Heart right ventricle (tissue), 16 donors: ENCODE data around the gene PTBP3. TPM values are rescaled to one million over a fixed set of nuclear protein-coding genes. Genes with fewer than 3 reads are reported as not detected.

Source experiments
- ATAC-seq, 8 donors: fragments of 200-7000 bp; cut with Tn5 transposase; one replicate each; pipeline ENCODE4 v1.9.1; 2020; ENCODE audit warnings: mild to moderate bottlenecking in 8 of 8, moderate library complexity in 8 of 8, moderate number of reproducible peaks in 1 of 8
- DNase-seq, 2 donors: peaks; one replicate each; pipeline ENCODE4 v3.0.0-alpha.2; 2020
- H3K27ac ChIP-seq, 10 donors: fragments of 200-600 bp; sonication (generic) in 2 of 10; one replicate each; pipeline versions ENCODE4 v1.5.0 to v1.8.0; 2020 to 2022; ENCODE audit warnings: mild to moderate bottlenecking in 3 of 10
- H3K27me3 ChIP-seq, 7 donors: fragments of 200-600 bp; one replicate each; pipeline ENCODE4 v1.8.0; 2021 to 2022; ENCODE audit warnings: mild to moderate bottlenecking in 2 of 7
- H3K36me3 ChIP-seq, 9 donors: fragments of 200-600 bp; sonication (generic) in 1 of 9; one replicate each; pipeline versions ENCODE4 v1.5.0 to v1.8.0; 2020 to 2022; ENCODE audit warnings: mild to moderate bottlenecking in 2 of 9
- H3K4me1 ChIP-seq, 9 donors: fragments of 200-600 bp; sonication (generic) in 1 of 9; one replicate each; pipeline versions ENCODE4 v1.5.0 to v1.8.0; 2020 to 2022; ENCODE audit warnings: mild to moderate bottlenecking in 4 of 9
- H3K4me3 ChIP-seq, 10 donors: fragments of 200-600 bp; sonication (generic) in 2 of 10; one replicate each; pipeline versions ENCODE4 v1.5.0 to v1.8.0; 2020 to 2022; ENCODE audit warnings: mild to moderate bottlenecking in 7 of 10, moderate library complexity in 2 of 10
- H3K9me3 ChIP-seq, 11 donors: fragments of 200-600 bp in 10 of 11; sonication (generic) in 2 of 11; one replicate each; pipeline versions ENCODE4 v1.5.0 to v1.8.0; 2013 to 2022; ENCODE audit warnings: mild to moderate bottlenecking in 2 of 11, control low read depth in 1 of 11, moderate library complexity in 1 of 11
- CTCF ChIP-seq, 9 donors: fragments of 200-600 bp; sonication (generic) in 2 of 9; IDR thresholded peaks; one replicate each; pipeline versions ENCODE4 v1.5.0 to v1.8.0; 2021 to 2022; ENCODE audit warnings: antibody characterized with exemption in 9 of 9, mild to moderate bottlenecking in 5 of 9, moderate library complexity in 1 of 9
- WGBS, 2 donors: extraction: QIAGEN DNeasy Blood & Tissue Kit; methylation state at CpG; one replicate each; pipeline ENCODE4 v1.1.7; 2013; ENCODE audit warnings: inconsistent platforms in 1 of 2; 5-methylcytosine and 5-hydroxymethylcytosine counted together
- intact Hi-C, 10 donors: fragments of 100-400 bp; cut with DNase I; formaldehyde crosslinking; loops; one replicate each; pipeline versions ENCODE4 v1.11.1 to v1.14.2; 2022
- polyA plus RNA-seq, 2 donors: library from polyadenylated mRNA; stranded (reverse); fragments of 200-250 nt; gene quantifications; one replicate each; pipeline ENCODE4 v1.2.3, GENCODE V29; 2013
- total RNA-seq, 10 donors: library from RNA; stranded (reverse); fragmentation: NEBNext Ultra II Directional in 3 of 10; extraction: Animal tissue kit (Norgen Biotek cat#: 25700) in 3 of 10; gene quantifications; one replicate each; pipeline versions ENCODE4 v1.2.1 to v1.2.4, GENCODE V29; 2021 to 2023
- donor health status: Arrhythmogenic right ventricular cardiomyopathy.
- donor health status: ischemic (EF 13 %, LVEDD 7.1; RV severe dilation, severe dysfunction).
- donor health status: healthy with polysubstance abuse.
- donor health status: DM: no; HTN: yes; CAD: no.
- donor health status: DM: no; HTN: no; CAD: no.
- donor health status: ischemic (EF 25% LVEDD 6.9; RV normal size, moderate dysfunction).
- donor health status: ischemic (EF 25% LVEDD 5.7; RV mildly dilated, moderate dysfunction).
- donor health status: healthy.
- donor health status: DM: yes; HTN: yes; CAD: no.
- donor health status: Ischemic cardiomyopathy.
- donor health status: ischemic (EF 35%, LVEDD 5.7; RV mildly dilated, moderate dysfunction).
- donor health status: nonischemic (EF 11% LVEDD 7.7; RV severe dilation, severe dysfunction).
- donor health status: DM: yes; HTN: yes; CAD: no.
- donor health status: PGD.
- donor health status: ischemic (EF 29% LVEDD 5.4; RV normal size, mild dysfunction).
- donor health status: nonischemic (EF 23%, LVEDD 6.1; RV moderate dilation, normal function).

Gene PTBP3
- total and polyA plus RNA-seq, 12 donors: 3.7 to 35.5 (median 15.7) TPM

- intact Hi-C loops: no loop called here
- no peaks in the 10 kb centered on the region for H3K9me3 ChIP-seq
- peaks cover 0 to 9% (median 0%) of the 10 kb centered on the region in 9 donors for H3K4me1 ChIP-seq
- 91 to 92% methylated on average over 3 of the region's 3 CpGs for WGBS, 2 donors
- no peak overlapping the region for H3K4me3 ChIP-seq
- DNase-seq (no peak), ATAC-seq (no peak)
- H3K27me3 ChIP-seq: no peaks in the 10 kb centered on the region
- H3K27ac ChIP-seq: no peak overlapping the region
- TF ChIP-seq CTCF (IDR thresholded peaks at IDR 0.05): no peak
- H3K36me3 ChIP-seq: peaks cover 0 to 98% (median 11%) of the 10 kb centered on the region in 9 donors
Measured at GRCh38 chr9:112218908-112219307, 114.5 kb downstream of the PTBP3 start.

GRCh38 chr9:112212926-112213325, 120.5 kb downstream of the PTBP3 start:
- intact Hi-C loops: no loop called here
- peaks cover 0 to 98% (median 19%) of the 10 kb centered on the region in 9 donors for H3K36me3 ChIP-seq
- no peak overlapping the region for H3K27ac ChIP-seq
- H3K9me3 ChIP-seq: peaks cover 0 to 10% (median 6%) of the 10 kb centered on the region in 11 donors
- WGBS, 2 donors: 96 to 97% methylated on average over 2 of the region's 2 CpGs
- H3K4me1 ChIP-seq: no peaks in the 10 kb centered on the region
- no peak overlapping the region for H3K4me3 ChIP-seq
- H3K27me3 ChIP-seq: no peaks in the 10 kb centered on the region
- ATAC-seq: no peak
- no peak for TF ChIP-seq CTCF (IDR thresholded peaks at IDR 0.05)
- no peak for DNase-seq

- Histone ChIP-seq H3K27ac (no peak overlapping the region), H3K36me3 (peaks cover 0 to 74% (median 20%) of the 10 kb centered on the region in 9 donors), H3K4me3 (no peak overlapping the region), H3K27me3 (no peaks in the 10 kb centered on the region), H3K9me3 (peaks cover 0 to 36% (median 18%) of the 10 kb centered on the region in 11 donors), H3K4me1 (no peaks in the 10 kb centered on the region)
- no peak for TF ChIP-seq CTCF (IDR thresholded peaks at IDR 0.05)
- DNase-seq (no peak), ATAC-seq (no peak)
- intact Hi-C loops: no loop called here
- 98% methylated on average over 1 of the region's 1 CpG for WGBS, 2 donors
Measured at GRCh38 chr9:112207451-112207850, 126.0 kb downstream of the PTBP3 start.

- TF ChIP-seq CTCF (IDR thresholded peaks at IDR 0.05): no peak
- 93 to 96% methylated on average over 2 of the region's 2 CpGs for WGBS, 2 donors
- no peak for ATAC-seq
- Histone ChIP-seq H3K27me3 (no peaks in the 10 kb centered on the region), H3K4me3 (no peak overlapping the region), H3K27ac (no peak overlapping the region), H3K9me3 (peaks cover 0 to 36% (median 16%) of the 10 kb centered on the region in 11 donors), H3K36me3 (peaks cover 0 to 35% (median 13%) of the 10 kb centered on the region in 9 donors), H3K4me1 (no peaks in the 10 kb centered on the region)
- intact Hi-C loops: no loop called here
- DNase-seq: no peak
Measured at GRCh38 chr9:112203536-112203935, 129.9 kb downstream of the PTBP3 start.
